Naive B cell (primary cell): ENCODE results near the gene BEND6. TPM values are rescaled to one million over a fixed set of nuclear protein-coding genes. Genes with fewer than 3 reads are reported as not detected.

Experiments used
- ATAC-seq, 2 donors: fragments of 150-1000 bp; cut with Tn5 transposase; 2 replicates each; pipeline ENCODE4 v1.10.0; 2021; ENCODE audit warnings: low read depth in 2 of 2, mild to moderate bottlenecking in 2 of 2, moderate library complexity in 2 of 2
- DNase-seq: peaks from one replicate; pipeline ENCODE4 v3.0.0; 2022
- H3K27ac Mint-ChIP-seq, 6 donors: one replicate each; pipeline ENCODE4 v1.8.0; 2020 to 2022; ENCODE audit warnings: mild to moderate bottlenecking in 6 of 6, mixed read lengths in 6 of 6, moderate library complexity in 5 of 6, inconsistent platforms in 2 of 6
- H3K27me3 Mint-ChIP-seq, 3 donors: one replicate each; pipeline ENCODE4 v1.8.0; 2021 to 2022; ENCODE audit warnings: mixed read lengths in 3 of 3, mild to moderate bottlenecking in 1 of 3
- H3K36me3 Mint-ChIP-seq, 2 donors: one replicate each; pipeline ENCODE4 v1.8.0; 2020 to 2022; ENCODE audit warnings: mixed read lengths in 2 of 2, inconsistent platforms in 1 of 2, mild to moderate bottlenecking in 1 of 2
- H3K4me1 Mint-ChIP-seq, 3 donors: one replicate each; pipeline ENCODE4 v1.8.0; 2020 to 2022; ENCODE audit warnings: mixed read lengths in 3 of 3, inconsistent platforms in 1 of 3, mild to moderate bottlenecking in 1 of 3, moderate library complexity in 1 of 3
- H3K4me3 Mint-ChIP-seq, 8 donors: one replicate each; pipeline ENCODE4 v1.8.0; 2020 to 2022; ENCODE audit warnings: mild to moderate bottlenecking in 8 of 8, mixed read lengths in 8 of 8, moderate library complexity in 8 of 8, inconsistent platforms in 2 of 8
- H3K9me3 Mint-ChIP-seq, 7 donors: one replicate each; pipeline ENCODE4 v1.8.0; 2020 to 2022; ENCODE audit warnings: mixed read lengths in 7 of 7, mild to moderate bottlenecking in 5 of 7, inconsistent platforms in 2 of 7, moderate library complexity in 1 of 7
- polyA plus RNA-seq, 6 donors: library from polyadenylated mRNA; unstranded; fragments of 300-500 nt; fragmentation: Illumina TruSeq; gene quantifications; one replicate each; pipeline ENCODE4 v1.2.3, GENCODE V29; 2021; ENCODE audit warnings: low read depth in 6 of 6

The BEND6 gene
- polyA plus RNA-seq, 6 donors from 2014 or later = not detected

- H3K27ac Mint-ChIP-seq = no peak overlapping the region
- no peak for DNase-seq
- peaks cover 10 to 13% (median 13%) of the 10 kb centered on the region in 3 donors for H3K4me1 Mint-ChIP-seq
- H3K9me3 Mint-ChIP-seq = peaks cover 0 to 2% (median 0%) of the 10 kb centered on the region in 7 donors
- ATAC-seq = no peak
- peaks cover 0 to 8% of the 10 kb centered on the region in 2 donors for H3K36me3 Mint-ChIP-seq
- H3K4me3 Mint-ChIP-seq = no peak overlapping the region
- H3K27me3 Mint-ChIP-seq = peaks cover 54 to 61% (median 59%) of the 10 kb centered on the region in 3 donors
These were observed 4.9 kb upstream of the BEND6 start for GRCh38 chr6:56949925-56950495.

GRCh38 chr6:56951049-56951831, 3.7 kb upstream of the BEND6 start:
- Mint-ChIP-seq H3K36me3 (peaks cover 0 to 8% of the 10 kb centered on the region in 2 donors), H3K4me3 (no peak overlapping the region), H3K27me3 (peaks cover 41 to 61% (median 61%) of the 10 kb centered on the region in 3 donors), H3K9me3 (peaks cover 0 to 2% (median 0%) of the 10 kb centered on the region in 7 donors), H3K27ac (no peak overlapping the region), H3K4me1 (peaks cover 14 to 22% (median 21%) of the 10 kb centered on the region in 3 donors)
- DNase-seq (no peak), ATAC-seq (no peak)

GRCh38 chr6:56953597-56954402, 1.1 kb upstream of the BEND6 start:
- DNase-seq = no peak

GRCh38 chr6:56955171-56956155, 556 bp downstream of the BEND6 start:
- peaks cover 0 to 2% (median 0%) of the 10 kb centered on the region in 7 donors for H3K9me3 Mint-ChIP-seq
- DNase-seq (no peak), ATAC-seq (peak; percentile 45 to 48)
- peak overlapping the region; percentile 74 to 89 (median 82) for H3K4me3 Mint-ChIP-seq
- peaks cover 47 to 62% (median 50%) of the 10 kb centered on the region in 3 donors for H3K27me3 Mint-ChIP-seq
- peak overlapping the region in 3 of 6 donors; percentile 24 to 79 (median 53) for H3K27ac Mint-ChIP-seq
- H3K36me3 Mint-ChIP-seq = peaks cover 0 to 8% of the 10 kb centered on the region in 2 donors
- peaks cover 14 to 22% (median 21%) of the 10 kb centered on the region in 3 donors for H3K4me1 Mint-ChIP-seq

More at GRCh38 chr6:56953597-56954402, 1.1 kb upstream of the BEND6 start:
- Mint-ChIP-seq H3K27ac (no peak overlapping the region), H3K4me1 (peaks cover 14 to 22% (median 21%) of the 10 kb centered on the region in 3 donors), H3K9me3 (peaks cover 0 to 2% (median 0%) of the 10 kb centered on the region in 7 donors), H3K36me3 (peaks cover 0 to 8% of the 10 kb centered on the region in 2 donors), H3K4me3 (peak overlapping the region; percentile 90 to 95 (median 93)), H3K27me3 (peaks cover 43 to 65% (median 61%) of the 10 kb centered on the region in 3 donors)
- ATAC-seq = no peak

- Mint-ChIP-seq H3K27me3 (peaks cover 47 to 62% (median 50%) of the 10 kb centered on the region in 3 donors), H3K27ac (no peak overlapping the region), H3K9me3 (peaks cover 0 to 2% (median 0%) of the 10 kb centered on the region in 7 donors), H3K4me3 (peak overlapping the region in 1 of 8 donors; percentile 84), H3K4me1 (peaks cover 14 to 22% (median 21%) of the 10 kb centered on the region in 3 donors), H3K36me3 (peaks cover 0 to 8% of the 10 kb centered on the region in 2 donors)
- DNase-seq (no peak), ATAC-seq (no peak)
These were observed 1.6 kb downstream of the BEND6 start for GRCh38 chr6:56956491-56956890.

- Mint-ChIP-seq H3K9me3 (peaks cover 0 to 2% (median 0%) of the 10 kb centered on the region in 7 donors), H3K27ac (no peak overlapping the region), H3K4me1 (peaks cover 14 to 22% (median 21%) of the 10 kb centered on the region in 3 donors), H3K36me3 (peaks cover 0 to 8% of the 10 kb centered on the region in 2 donors), H3K4me3 (no peak overlapping the region), H3K27me3 (peaks cover 40 to 52% (median 51%) of the 10 kb centered on the region in 3 donors)
- no peak for DNase-seq
- ATAC-seq = no peak
These were observed 2.9 kb downstream of the BEND6 start for GRCh38 chr6:56957856-56958255.

- no peak for DNase-seq
- peaks cover 34 to 46% (median 45%) of the 10 kb centered on the region in 3 donors for H3K27me3 Mint-ChIP-seq
- peaks cover 14 to 19% (median 18%) of the 10 kb centered on the region in 3 donors for H3K4me1 Mint-ChIP-seq
- no peak overlapping the region for H3K4me3 Mint-ChIP-seq
- H3K9me3 Mint-ChIP-seq = no peaks in the 10 kb centered on the region
- peaks cover 0 to 8% of the 10 kb centered on the region in 2 donors for H3K36me3 Mint-ChIP-seq
- H3K27ac Mint-ChIP-seq = peak overlapping the region in 1 of 6 donors; percentile 8
- ATAC-seq = no peak
These were observed 3.6 kb downstream of the BEND6 start for GRCh38 chr6:56958481-56958880.

GRCh38 chr6:56959094-56959493, 4.2 kb downstream of the BEND6 start:
- Mint-ChIP-seq H3K36me3 (peaks cover 0 to 6% of the 10 kb centered on the region in 2 donors), H3K27ac (no peak overlapping the region), H3K9me3 (no peaks in the 10 kb centered on the region), H3K4me1 (peaks cover 8 to 13% (median 12%) of the 10 kb centered on the region in 3 donors), H3K27me3 (peaks cover 28 to 40% (median 39%) of the 10 kb centered on the region in 3 donors), H3K4me3 (no peak overlapping the region)
- ATAC-seq (no peak), DNase-seq (no peak)

GRCh38 chr6:56959938-56960337, 5.0 kb downstream of the BEND6 start:
- H3K4me3 Mint-ChIP-seq = no peak overlapping the region
- DNase-seq = no peak
- H3K9me3 Mint-ChIP-seq = no peaks in the 10 kb centered on the region
- peaks cover 24 to 35% (median 33%) of the 10 kb centered on the region in 3 donors for H3K27me3 Mint-ChIP-seq
- H3K4me1 Mint-ChIP-seq = peaks cover 4 to 9% (median 8%) of the 10 kb centered on the region in 3 donors
- ATAC-seq = no peak
- H3K36me3 Mint-ChIP-seq = no peaks in the 10 kb centered on the region
- H3K27ac Mint-ChIP-seq = no peak overlapping the region

- Mint-ChIP-seq H3K9me3 (no peaks in the 10 kb centered on the region), H3K27ac (no peak overlapping the region), H3K4me1 (no peaks in the 10 kb centered on the region), H3K36me3 (no peaks in the 10 kb centered on the region), H3K27me3 (peaks cover 17 to 33% (median 26%) of the 10 kb centered on the region in 3 donors), H3K4me3 (no peak overlapping the region)
- DNase-seq (no peak), ATAC-seq (no peak)
These were observed 6.2 kb downstream of the BEND6 start for GRCh38 chr6:56961151-56961550.

- H3K27me3 Mint-ChIP-seq = peaks cover 14 to 40% (median 23%) of the 10 kb centered on the region in 3 donors
- ATAC-seq = no peak
- no peak overlapping the region for H3K27ac Mint-ChIP-seq
- H3K4me3 Mint-ChIP-seq = no peak overlapping the region
- no peaks in the 10 kb centered on the region for H3K36me3 Mint-ChIP-seq
- H3K4me1 Mint-ChIP-seq = no peaks in the 10 kb centered on the region
- no peak for DNase-seq
- no peaks in the 10 kb centered on the region for H3K9me3 Mint-ChIP-seq
These were observed 7.5 kb downstream of the BEND6 start for GRCh38 chr6:56962441-56962840.

GRCh38 chr6:56963043-56963442, 8.1 kb downstream of the BEND6 start:
- DNase-seq (no peak), ATAC-seq (no peak)
- no peak overlapping the region for H3K4me3 Mint-ChIP-seq
- H3K4me1 Mint-ChIP-seq = no peaks in the 10 kb centered on the region
- H3K36me3 Mint-ChIP-seq = no peaks in the 10 kb centered on the region
- no peaks in the 10 kb centered on the region for H3K9me3 Mint-ChIP-seq
- peaks cover 14 to 37% (median 19%) of the 10 kb centered on the region in 3 donors for H3K27me3 Mint-ChIP-seq
- H3K27ac Mint-ChIP-seq = peak overlapping the region in 2 of 6 donors; percentile 11 to 51
